ENCODE results near the gene EEF2KMT.
"Not testable (repeated sequence)": the region's sequence is repeated elsewhere in the genome, so short reads cannot be mapped to it uniquely, and the experiment has no call there.

The EEF2KMT gene, protein sequence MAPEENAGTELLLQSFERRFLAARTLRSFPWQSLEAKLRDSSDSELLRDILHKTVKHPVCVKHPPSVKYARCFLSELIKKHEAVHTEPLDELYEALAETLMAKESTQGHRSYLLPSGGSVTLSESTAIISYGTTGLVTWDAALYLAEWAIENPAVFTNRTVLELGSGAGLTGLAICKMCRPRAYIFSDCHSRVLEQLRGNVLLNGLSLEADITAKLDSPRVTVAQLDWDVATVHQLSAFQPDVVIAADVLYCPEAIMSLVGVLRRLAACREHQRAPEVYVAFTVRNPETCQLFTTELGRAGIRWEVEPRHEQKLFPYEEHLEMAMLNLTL

DNA sequence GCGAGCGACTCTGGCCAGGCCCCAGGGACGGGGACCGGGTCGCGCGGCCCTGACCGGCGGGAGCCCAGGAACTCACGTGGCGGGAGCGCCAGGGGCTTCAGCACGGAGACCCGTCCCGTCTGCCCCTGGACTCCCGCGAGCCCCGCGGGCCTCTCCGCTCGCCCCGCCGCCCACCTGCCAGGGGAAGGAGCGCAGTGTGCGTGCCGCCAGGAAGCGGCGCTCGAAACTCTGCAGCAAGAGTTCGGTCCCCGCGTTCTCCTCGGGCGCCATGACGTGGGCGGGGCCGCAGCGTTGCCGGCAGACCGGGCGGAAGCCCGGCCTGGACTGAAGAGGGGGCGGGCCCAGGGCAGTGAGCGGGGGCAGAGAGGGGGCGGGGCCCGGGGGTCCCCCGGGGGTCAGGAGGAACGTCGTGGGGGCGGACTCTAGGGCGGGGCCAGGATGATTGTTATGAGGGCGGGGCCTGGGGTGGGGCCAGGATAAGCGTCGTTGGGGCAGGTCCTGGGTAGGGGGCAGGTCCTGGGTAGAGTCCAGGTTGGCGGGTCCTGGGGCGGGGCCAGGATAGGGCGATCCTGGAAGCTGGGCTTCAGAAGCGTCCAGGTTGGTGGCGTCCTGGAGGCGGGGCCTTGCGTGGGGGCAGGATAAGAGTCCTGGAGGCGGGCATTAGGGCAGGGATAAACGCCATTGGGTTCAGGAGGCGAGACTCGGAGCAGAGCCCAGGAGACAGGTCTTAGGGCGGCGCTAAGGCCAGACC is at the start of gene EEF2KMT:
Gene EEF2KMT, minus strand, starts transcription at position 326 of the 751 bp plus-strand sequence. Its CDS starts 56 bp downstream, at position 270.
- peak within 1 kb of the TSS; percentile 78 for H3K27ac ChIP-seq
- not testable (repeated sequence) for H3K36me3 ChIP-seq, H3K4me1 ChIP-seq, H4K20me1 ChIP-seq, H3K9me3 ChIP-seq, H3K27me3 ChIP-seq
- peak within 1 kb of the TSS; percentile 91 for H3K4me2 ChIP-seq
- peak within 1 kb of the TSS; percentile 85 for H3K9ac ChIP-seq
- peak within 1 kb of the TSS; percentile 79 for H3K4me3 ChIP-seq

DNA sequence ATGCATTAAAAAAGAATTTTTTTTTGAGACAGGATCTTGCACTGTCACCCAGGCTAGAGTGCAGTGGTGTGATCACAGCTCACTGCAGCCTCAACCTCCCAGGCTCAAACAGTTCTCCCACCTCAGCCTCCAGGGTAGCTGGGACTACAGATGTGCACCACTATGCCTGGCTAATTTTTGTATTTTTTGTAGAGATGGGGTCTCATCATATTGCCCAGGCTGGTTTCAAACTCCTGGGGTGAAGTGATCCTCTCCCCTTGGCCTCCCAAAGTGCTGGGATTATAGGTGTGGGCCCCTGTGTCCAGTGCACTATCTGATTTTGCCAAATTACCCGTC is 47.0 kb upstream of the EEF2KMT start:
- H3K27me3 ChIP-seq, H3K4me3 ChIP-seq, H3K9me3 ChIP-seq, H3K27ac ChIP-seq, H3K36me3 ChIP-seq, H4K20me1 ChIP-seq, H3K9ac ChIP-seq, H3K4me1 ChIP-seq, H3K4me2 ChIP-seq: not testable (repeated sequence)

- H3K4me2 ChIP-seq = no peak overlapping the region
These were observed 46.4 kb upstream of the EEF2KMT start for GRCh38 chr16:5143761-5144620.

DNA sequence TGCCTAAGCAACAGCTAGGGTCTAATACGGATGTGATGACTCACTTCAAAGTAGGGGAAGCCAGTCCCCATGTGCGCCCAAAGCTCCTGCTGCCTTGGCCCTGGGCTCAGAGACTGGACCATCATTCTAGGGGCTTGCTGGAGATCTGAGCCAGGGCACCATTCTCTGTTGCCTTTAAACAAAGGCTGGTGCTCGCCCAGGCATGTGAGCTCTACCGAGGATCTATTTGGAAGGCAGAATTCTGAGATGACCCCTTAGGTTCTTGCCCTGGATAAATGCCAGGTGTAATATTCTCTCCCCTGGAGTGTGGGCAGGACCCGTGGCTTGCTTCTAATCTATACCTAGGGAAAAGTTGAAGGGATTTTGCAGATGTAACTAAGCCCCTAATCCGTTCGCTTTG is 42.6 kb upstream of the EEF2KMT start:
- H3K4me2 ChIP-seq, H3K27me3 ChIP-seq, H3K9ac ChIP-seq, H3K4me1 ChIP-seq, H4K20me1 ChIP-seq, H3K9me3 ChIP-seq, H3K36me3 ChIP-seq, H3K27ac ChIP-seq, H3K4me3 ChIP-seq: not testable (repeated sequence)

More at GRCh38 chr16:5143761-5144620, 46.4 kb upstream of the EEF2KMT start:
- Histone ChIP-seq H4K20me1 (no peaks in the 10 kb centered on the region), H3K9ac (no peak overlapping the region), H3K4me1 (no peaks in the 10 kb centered on the region), H3K27ac (no peak overlapping the region), H3K4me3 (no peak overlapping the region), H3K27me3 (no peaks in the 10 kb centered on the region), H3K9me3 (no peaks in the 10 kb centered on the region), H3K36me3 (no peaks in the 10 kb centered on the region)
- no peak for TF ChIP-seq Cebpa-rat (IDR thresholded peaks at IDR 0.05)

- not testable (repeated sequence) for H3K27me3 ChIP-seq, H3K9ac ChIP-seq, H3K4me3 ChIP-seq
These were observed 37.3 kb upstream of the EEF2KMT start for GRCh38 chr16:5134739-5135452.

GRCh38 chr16:5132915-5133600 is 35.5 kb upstream of the EEF2KMT start:
- not testable (repeated sequence) for H3K9ac ChIP-seq, H3K9me3 ChIP-seq, H4K20me1 ChIP-seq, H3K4me3 ChIP-seq, H3K27me3 ChIP-seq, H3K27ac ChIP-seq, H3K36me3 ChIP-seq, H3K4me1 ChIP-seq, H3K4me2 ChIP-seq

More at GRCh38 chr16:5134739-5135452, 37.3 kb upstream of the EEF2KMT start:
- not testable (repeated sequence) for H4K20me1 ChIP-seq, H3K4me1 ChIP-seq, H3K9me3 ChIP-seq, H3K4me2 ChIP-seq, H3K27ac ChIP-seq, H3K36me3 ChIP-seq

- H4K20me1 ChIP-seq, H3K9me3 ChIP-seq, H3K9ac ChIP-seq, H3K4me2 ChIP-seq, H3K4me1 ChIP-seq, H3K36me3 ChIP-seq, H3K4me3 ChIP-seq, H3K27me3 ChIP-seq, H3K27ac ChIP-seq: not testable (repeated sequence)
These were observed 33.9 kb upstream of the EEF2KMT start for GRCh38 chr16:5131467-5132004.

DNA sequence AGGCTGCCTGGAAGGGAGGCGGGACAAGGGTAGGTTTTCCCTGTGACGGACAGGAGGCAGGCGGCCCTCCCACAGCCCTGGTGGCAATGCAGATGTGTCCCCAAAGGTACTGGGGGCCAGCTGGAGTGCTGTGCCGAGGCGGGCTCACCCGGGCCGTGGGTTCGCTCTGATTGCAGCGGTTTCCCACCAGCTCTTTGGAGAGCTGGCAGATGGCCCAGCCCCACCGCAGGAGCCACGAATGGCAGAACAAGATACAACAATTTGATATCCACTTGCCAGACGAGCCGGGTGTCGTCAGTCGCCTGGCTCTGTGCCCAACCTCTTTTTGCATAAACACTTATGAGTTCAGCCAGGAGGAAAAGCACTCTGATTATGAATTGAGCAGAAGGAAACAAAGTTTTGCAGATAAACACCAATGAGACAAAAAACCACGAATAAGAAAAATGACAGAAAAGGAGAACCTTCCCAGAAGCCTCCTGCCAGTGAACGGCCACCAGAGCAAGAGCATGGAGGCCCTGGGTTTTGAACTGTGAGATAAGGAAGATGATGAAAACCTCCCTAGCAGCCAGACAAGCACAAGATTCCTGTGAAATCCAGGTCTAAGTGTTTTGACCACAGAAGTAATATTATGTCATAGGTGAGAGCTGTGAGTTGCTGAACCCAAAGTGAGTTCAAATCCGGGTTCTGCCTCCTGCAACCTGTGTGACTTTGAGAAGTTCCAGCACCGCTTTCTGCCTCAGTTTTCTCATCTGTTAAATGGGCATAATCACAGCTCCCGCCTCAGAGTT is 19.9 kb upstream of the EEF2KMT start:
- peaks cover 21% of the 10 kb centered on the region for H3K27me3 ChIP-seq
- H3K36me3 ChIP-seq, H3K27ac ChIP-seq, H3K4me3 ChIP-seq, H3K9ac ChIP-seq, H3K9me3 ChIP-seq: not testable (repeated sequence)
- H3K4me1 ChIP-seq = peaks cover 13% of the 10 kb centered on the region
- peaks cover 11% of the 10 kb centered on the region for H4K20me1 ChIP-seq
- H3K4me2 ChIP-seq = peak overlapping the region; percentile 50

DNA sequence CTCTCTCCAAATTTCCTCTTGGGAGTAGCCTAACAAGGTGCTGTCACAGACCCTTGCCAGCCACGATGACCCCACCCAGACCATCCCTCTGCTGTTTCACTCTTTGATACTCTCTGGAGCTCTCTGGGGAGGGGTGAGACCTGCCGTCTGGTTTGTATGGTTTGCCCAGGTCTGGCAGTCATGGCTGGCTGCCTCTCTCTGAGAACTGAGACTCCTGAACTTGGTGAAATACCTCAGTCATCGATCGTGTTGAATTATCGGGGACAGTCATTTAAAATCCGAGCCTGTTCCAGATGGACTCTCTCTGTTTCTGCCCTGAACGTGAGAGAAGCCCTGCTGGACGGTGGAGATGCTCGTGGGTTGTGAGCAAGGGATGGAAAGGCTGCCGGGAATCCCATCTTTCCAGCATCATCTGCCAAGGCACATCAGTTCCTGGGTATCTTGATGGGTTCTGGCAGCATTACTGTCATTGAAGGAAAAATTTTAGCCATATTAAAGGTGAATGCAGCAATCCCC is 19.2 kb upstream of the EEF2KMT start:
- H3K9ac ChIP-seq, H3K9me3 ChIP-seq, H3K27ac ChIP-seq, H3K36me3 ChIP-seq, H3K4me3 ChIP-seq: not testable (repeated sequence)
- peaks cover 21% of the 10 kb centered on the region for H3K27me3 ChIP-seq
- peaks cover 11% of the 10 kb centered on the region for H4K20me1 ChIP-seq
- H3K4me1 ChIP-seq = peaks cover 13% of the 10 kb centered on the region
- H3K4me2 ChIP-seq = peak overlapping the region; percentile 50

DNA sequence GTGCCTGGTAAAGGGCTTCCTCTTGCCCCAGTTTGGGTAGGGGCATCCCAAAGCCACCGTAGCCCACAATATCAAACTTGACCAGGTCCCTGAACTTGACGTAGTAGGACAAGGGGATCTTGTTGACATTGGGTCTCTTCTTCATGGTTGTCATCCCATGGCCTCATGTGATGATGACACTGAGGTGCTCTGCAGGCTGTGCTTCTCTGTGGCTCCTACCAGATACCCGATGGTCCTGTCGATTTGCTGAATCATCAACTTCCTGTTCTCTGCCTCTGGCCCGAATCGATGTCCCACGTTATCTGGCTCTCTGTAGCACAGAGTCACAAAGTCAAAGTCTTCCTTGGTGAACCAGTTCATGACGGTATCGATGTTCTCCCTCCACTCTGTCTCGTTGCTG is 13.3 kb upstream of the EEF2KMT start:
- H3K4me2 ChIP-seq, H4K20me1 ChIP-seq, H3K27ac ChIP-seq, H3K27me3 ChIP-seq, H3K9me3 ChIP-seq, H3K36me3 ChIP-seq, H3K9ac ChIP-seq, H3K4me1 ChIP-seq, H3K4me3 ChIP-seq: not testable (repeated sequence)
